Gastroesophageal sphincter (tissue), 3 donors: ENCODE results near the gene PRDM13.

ENCODE experiments used
- EP300 ChIP-seq: sonication (generic); formaldehyde crosslinking; IDR thresholded peaks from one replicate; pipeline ENCODE4 v1.6.1; 2017; ENCODE audit warnings: antibody characterized with exemption, mild to moderate bottlenecking
- POLR2A ChIP-seq, 2 donors: fragments of 450-650 bp; IDR thresholded peaks; one replicate each; pipeline ENCODE4 v1.6.1; 2017; ENCODE audit warnings: antibody characterized with exemption in 2 of 2, mild to moderate bottlenecking in 2 of 2, moderate library complexity in 1 of 2
- TF ChIP-seq, protein P1 (sequence below), 4 experiments: fragments of 200-600 bp in 2 of 4; fragments of 450-650 bp in 2 of 4; sonication (generic) in 1 of 4; IDR thresholded peaks; one replicate each; pipeline ENCODE4 v1.5.1; 2017 to 2019; ENCODE audit warnings: antibody characterized with exemption in 4 of 4, mild to moderate bottlenecking in 2 of 4, moderate library complexity in 2 of 4

DNA sequence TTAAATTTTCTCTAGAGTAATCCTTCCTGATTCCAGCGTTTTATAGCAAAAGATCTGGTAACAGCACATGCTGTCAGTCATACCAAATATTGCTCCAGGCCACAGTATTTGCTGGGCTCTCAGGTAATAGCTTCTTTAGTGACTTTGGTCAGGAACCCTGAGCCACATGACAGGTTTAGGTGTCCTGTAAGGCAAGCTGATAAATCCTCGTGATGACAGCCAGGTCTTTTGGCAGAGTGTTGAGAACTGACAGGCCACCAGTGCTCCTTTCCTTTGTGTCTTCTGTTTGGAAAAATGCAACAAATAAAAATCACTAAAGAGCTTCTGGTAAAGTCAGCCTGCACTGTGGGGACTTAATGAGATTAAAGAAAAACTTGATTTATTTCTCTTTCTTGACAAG, 34.6 kb downstream of the PRDM13 start:
- TF ChIP-seq, protein P1, sequence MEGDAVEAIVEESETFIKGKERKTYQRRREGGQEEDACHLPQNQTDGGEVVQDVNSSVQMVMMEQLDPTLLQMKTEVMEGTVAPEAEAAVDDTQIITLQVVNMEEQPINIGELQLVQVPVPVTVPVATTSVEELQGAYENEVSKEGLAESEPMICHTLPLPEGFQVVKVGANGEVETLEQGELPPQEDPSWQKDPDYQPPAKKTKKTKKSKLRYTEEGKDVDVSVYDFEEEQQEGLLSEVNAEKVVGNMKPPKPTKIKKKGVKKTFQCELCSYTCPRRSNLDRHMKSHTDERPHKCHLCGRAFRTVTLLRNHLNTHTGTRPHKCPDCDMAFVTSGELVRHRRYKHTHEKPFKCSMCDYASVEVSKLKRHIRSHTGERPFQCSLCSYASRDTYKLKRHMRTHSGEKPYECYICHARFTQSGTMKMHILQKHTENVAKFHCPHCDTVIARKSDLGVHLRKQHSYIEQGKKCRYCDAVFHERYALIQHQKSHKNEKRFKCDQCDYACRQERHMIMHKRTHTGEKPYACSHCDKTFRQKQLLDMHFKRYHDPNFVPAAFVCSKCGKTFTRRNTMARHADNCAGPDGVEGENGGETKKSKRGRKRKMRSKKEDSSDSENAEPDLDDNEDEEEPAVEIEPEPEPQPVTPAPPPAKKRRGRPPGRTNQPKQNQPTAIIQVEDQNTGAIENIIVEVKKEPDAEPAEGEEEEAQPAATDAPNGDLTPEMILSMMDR (IDR thresholded peaks at IDR 0.05): no peak
- no peak for TF ChIP-seq EP300
- TF ChIP-seq POLR2A (IDR thresholded peaks at IDR 0.05): no peak
